ENCODE results near the gene MYH11. TPM values are rescaled to one million over a fixed set of nuclear protein-coding genes. Genes with fewer than 3 reads are reported as not detected.
A peak's percentile ranks its signal among the peaks of the same experiment; 100 is the strongest.

The MYH11 gene
- total and polyA plus RNA-seq, 7 donors: 6.1 to 26.4 (median 14.1) TPM

DNA sequence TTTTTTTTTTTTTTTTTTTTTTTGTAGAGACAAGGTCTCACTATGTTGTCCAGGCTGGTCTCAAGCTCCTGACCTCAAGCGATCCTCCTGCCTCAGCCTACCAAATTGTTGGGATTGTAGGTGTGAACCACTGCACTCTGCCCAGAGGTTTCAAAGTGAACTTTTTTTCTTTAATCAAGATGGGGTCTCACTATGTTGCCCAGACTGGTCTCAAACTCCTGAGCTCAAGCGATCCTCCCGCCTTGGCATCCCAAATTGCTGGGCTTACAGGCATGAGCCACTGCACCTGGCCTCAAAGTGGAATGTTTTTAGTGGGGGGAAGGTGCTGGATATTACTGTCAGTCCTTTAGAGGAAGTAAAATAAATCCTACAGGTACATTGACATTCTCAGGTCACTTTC lies 43.5 kb upstream of the MYH11 start:
- WGBS, 3 donors: 85 to 91% (median 88%) methylated on average over 3 of the region's 3 CpGs
- ATAC-seq (no peak), DNase-seq (no peak)
- H3K27me3 ChIP-seq (ENCODE audit: insufficient read depth in 3 of 3, low read length in 2 of 3): no peaks in the 10 kb centered on the region
- no peaks in the 10 kb centered on the region for H3K4me1 ChIP-seq
- no peak overlapping the region for H3K27ac ChIP-seq
- intact Hi-C loops (cut with DNase I): no loop called here
- TF ChIP-seq CTCF (IDR thresholded peaks at IDR 0.05): no peak
- H3K36me3 ChIP-seq (ENCODE audit: insufficient read depth in 1 of 2, low read depth in 1 of 2): no peaks in the 10 kb centered on the region
- no peaks in the 10 kb centered on the region for H3K9me3 ChIP-seq
- no peak overlapping the region for H3K4me3 ChIP-seq

DNA sequence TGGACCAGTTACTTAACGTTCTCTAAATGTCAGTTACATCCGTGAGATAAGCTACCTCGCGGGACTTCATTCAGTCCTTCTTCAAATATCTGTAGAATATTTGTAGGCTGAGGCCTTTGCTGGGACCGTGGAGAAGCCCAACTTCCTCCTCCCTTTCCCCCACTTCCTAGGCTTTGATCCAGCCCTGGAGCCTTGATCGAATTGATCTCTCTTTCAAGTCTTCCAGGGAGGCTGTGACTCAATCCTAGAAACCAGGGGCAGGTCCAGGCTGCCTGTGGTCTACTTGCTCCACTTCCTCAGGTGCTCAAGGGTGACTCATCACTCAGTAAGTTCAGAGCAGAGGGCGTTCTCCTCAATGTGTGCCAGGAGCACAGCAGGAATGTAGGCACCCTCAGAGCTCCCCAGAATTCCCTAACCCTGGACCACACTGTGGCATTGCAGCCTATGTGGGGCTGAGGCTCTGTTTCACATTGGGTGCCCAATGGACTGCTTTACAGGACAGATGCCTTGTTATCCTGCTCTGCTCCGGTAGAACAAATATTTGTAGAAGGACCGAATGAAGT lies 42.8 kb upstream of the MYH11 start:
- H3K27me3 ChIP-seq (ENCODE audit: insufficient read depth in 3 of 3, low read length in 2 of 3): no peaks in the 10 kb centered on the region
- intact Hi-C loops (cut with DNase I): no loop called here
- H3K4me3 ChIP-seq: no peak overlapping the region
- DNase-seq (no peak), ATAC-seq (peak in 3 of 4 donors; percentile 42 to 62 (median 54))
- no peak for TF ChIP-seq CTCF (IDR thresholded peaks at IDR 0.05)
- no peaks in the 10 kb centered on the region for H3K9me3 ChIP-seq
- no peaks in the 10 kb centered on the region for H3K36me3 ChIP-seq (ENCODE audit: insufficient read depth in 1 of 2, low read depth in 1 of 2)
- no peak overlapping the region for H3K27ac ChIP-seq
- no peaks in the 10 kb centered on the region for H3K4me1 ChIP-seq
- WGBS, 3 donors: 69 to 77% (median 73%) methylated on average over 9 of the region's 9 CpGs

DNA sequence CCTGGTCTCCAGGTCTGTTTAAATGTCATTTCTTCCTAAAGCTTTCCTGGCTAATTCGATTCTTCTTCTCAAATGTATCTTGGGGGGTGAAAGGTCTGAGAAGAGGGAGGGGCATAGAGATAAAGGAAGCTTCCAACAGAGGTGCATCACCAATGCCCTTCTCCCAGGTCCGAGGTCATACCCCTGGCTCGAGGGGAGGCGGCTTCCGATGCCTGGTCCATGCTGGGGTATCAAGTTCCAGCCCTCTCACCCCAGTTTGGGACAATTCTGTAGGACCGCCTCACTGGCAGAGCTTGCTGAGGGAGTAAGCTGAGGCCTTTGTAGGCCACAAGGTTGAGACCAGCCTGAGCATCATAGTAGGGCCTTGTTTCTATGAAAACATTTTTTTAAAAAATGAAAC lies 41.8 kb upstream of the MYH11 start:
- no peak overlapping the region for H3K27ac ChIP-seq
- no peaks in the 10 kb centered on the region for H3K4me1 ChIP-seq
- intact Hi-C loops (cut with DNase I): no loop called here
- WGBS, 3 donors: 85 to 87% (median 87%) methylated on average over 6 of the region's 6 CpGs
- no peaks in the 10 kb centered on the region for H3K9me3 ChIP-seq
- no peak for TF ChIP-seq CTCF (IDR thresholded peaks at IDR 0.05)
- no peak overlapping the region for H3K4me3 ChIP-seq
- no peaks in the 10 kb centered on the region for H3K27me3 ChIP-seq (ENCODE audit: insufficient read depth in 3 of 3, low read length in 2 of 3)
- DNase-seq (no peak), ATAC-seq (no peak)
- no peaks in the 10 kb centered on the region for H3K36me3 ChIP-seq (ENCODE audit: insufficient read depth in 1 of 2, low read depth in 1 of 2)

- H3K4me3 ChIP-seq: no peak overlapping the region
- H3K27me3 ChIP-seq (ENCODE audit: insufficient read depth in 3 of 3, low read length in 2 of 3): no peaks in the 10 kb centered on the region
- WGBS, 3 donors: 35 to 55% (median 41%) methylated on average over 5 of the region's 5 CpGs
- no peaks in the 10 kb centered on the region for H3K4me1 ChIP-seq
- no peak for DNase-seq
- ATAC-seq: no peak
- intact Hi-C loops (cut with DNase I): no loop called here
- H3K9me3 ChIP-seq: no peaks in the 10 kb centered on the region
- TF ChIP-seq CTCF (IDR thresholded peaks at IDR 0.05): no peak
- H3K27ac ChIP-seq: no peak overlapping the region
- H3K36me3 ChIP-seq (ENCODE audit: insufficient read depth in 1 of 2, low read depth in 1 of 2): no peaks in the 10 kb centered on the region
Measured at GRCh38 chr16:15897834-15898254, 41.0 kb upstream of the MYH11 start.

DNA sequence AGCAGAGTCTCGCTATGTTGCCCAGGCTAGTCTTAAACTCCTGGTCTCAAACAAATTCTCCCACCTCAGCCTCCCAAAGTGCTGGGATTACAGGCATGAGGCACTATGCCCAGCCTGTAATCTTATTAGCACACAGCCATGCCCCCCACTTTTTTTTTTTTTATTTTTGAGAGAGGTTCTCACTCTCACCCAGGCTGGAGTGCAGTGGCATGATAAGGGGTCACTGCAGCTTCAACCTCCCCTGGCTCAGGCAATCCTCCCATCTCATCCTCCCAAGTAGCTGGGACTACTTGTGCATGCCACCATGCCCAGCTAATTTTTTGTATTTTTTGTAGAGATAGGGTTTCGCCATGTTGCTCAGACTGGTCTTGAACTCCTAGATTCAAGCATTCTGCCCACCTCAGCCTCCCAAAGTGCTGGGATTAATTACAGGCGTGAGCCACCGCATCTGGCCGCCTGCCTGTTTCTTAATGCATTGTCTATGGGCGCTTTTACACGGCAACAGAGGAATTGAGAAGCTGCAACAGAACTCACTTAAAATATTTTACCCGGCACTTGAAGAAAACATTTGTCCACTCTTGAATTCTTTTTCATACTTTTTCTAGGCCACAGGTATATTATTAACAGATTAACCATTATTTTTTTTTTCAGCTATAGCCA lies 40.4 kb upstream of the MYH11 start:
- no peaks in the 10 kb centered on the region for H3K36me3 ChIP-seq (ENCODE audit: insufficient read depth in 1 of 2, low read depth in 1 of 2)
- DNase-seq (no peak), ATAC-seq (no peak)
- H3K9me3 ChIP-seq: no peaks in the 10 kb centered on the region
- no peak overlapping the region for H3K4me3 ChIP-seq
- H3K4me1 ChIP-seq: no peaks in the 10 kb centered on the region
- no peak for TF ChIP-seq CTCF (IDR thresholded peaks at IDR 0.05)
- intact Hi-C loops (cut with DNase I): no loop called here
- H3K27me3 ChIP-seq (ENCODE audit: insufficient read depth in 3 of 3, low read length in 2 of 3): no peaks in the 10 kb centered on the region
- no peak overlapping the region for H3K27ac ChIP-seq
- 74 to 87% (median 76%) methylated on average over 8 of the region's 8 CpGs for WGBS, 3 donors

Data from psoas muscle (tissue), 8 donors.